Mesodermal cell (in vitro differentiated cells): ENCODE data around the gene LRIG3.
"Not testable (repeated sequence)": the region's sequence is repeated elsewhere in the genome, so short reads cannot be mapped to it uniquely, and the experiment has no call there.

Experiments used
- H3K27ac ChIP-seq: 2 replicates; pipeline ENCODE4 v1.7.0; 2013; ENCODE audit warnings: mild to moderate bottlenecking, low read depth, low read length, moderate library complexity; ENCODE audit not compliant: severe bottlenecking
- H3K36me3 ChIP-seq: 2 replicates; pipeline ENCODE4 v1.7.1; 2013; ENCODE audit warnings: mild to moderate bottlenecking, low read length, moderate library complexity; ENCODE audit not compliant: control insufficient read depth, insufficient read depth
- H3K4me1 ChIP-seq: one replicate; pipeline ENCODE4 v1.7.1; 2013; ENCODE audit warnings: mild to moderate bottlenecking, low read length; ENCODE audit not compliant: insufficient read depth, control insufficient read depth, poor library complexity, severe bottlenecking
- H3K4me3 ChIP-seq: 2 replicates; pipeline ENCODE4 v1.7.0; 2013; ENCODE audit warnings: low read length, control low read depth, mild to moderate bottlenecking; ENCODE audit not compliant: insufficient read depth, poor library complexity, severe bottlenecking; ENCODE audit errors: extremely low read depth
- H3K9me3 ChIP-seq: 2 replicates; pipeline ENCODE4 v1.7.1; 2013; ENCODE audit warnings: mild to moderate bottlenecking, low read length, moderate library complexity; ENCODE audit not compliant: control insufficient read depth
- WGBS, 2 experiments: methylation state at CpG; one replicate each; pipeline ENCODE4 v1.1.5; 2013; ENCODE audit warnings: missing lambda C conversion rate in 2 of 2; ENCODE audit not compliant: insufficient coverage in 2 of 2; 5-methylcytosine and 5-hydroxymethylcytosine counted together

LRIG3 gene

DNA sequence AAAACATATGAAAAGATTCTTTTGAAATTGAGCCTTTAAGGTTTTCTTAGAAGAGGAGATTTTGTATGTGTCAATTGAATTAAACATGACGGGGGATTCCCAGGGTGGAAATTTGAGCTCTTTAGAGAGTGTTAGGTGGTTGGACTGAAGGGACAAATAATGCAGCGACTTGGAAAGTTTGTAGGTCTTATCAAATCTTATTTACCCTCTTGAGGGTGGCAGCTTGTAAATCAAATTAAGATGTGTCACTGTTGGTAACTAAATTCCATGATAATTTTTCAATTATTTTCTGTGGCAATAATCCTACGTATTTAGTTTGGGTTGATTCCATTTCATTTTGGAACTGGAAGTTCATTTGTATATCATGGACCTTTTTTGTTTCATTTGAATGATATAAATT, 33.7 kb upstream of the LRIG3 start:
- Histone ChIP-seq H3K4me3 (no peak overlapping the region), H3K4me1 (no peaks in the 10 kb centered on the region), H3K9me3 (no peaks in the 10 kb centered on the region), H3K27ac (no peak overlapping the region), H3K36me3 (no peaks in the 10 kb centered on the region)
- 78 to 100% methylated on average over 1 of the region's 3 CpGs for WGBS, 2 experiments

DNA sequence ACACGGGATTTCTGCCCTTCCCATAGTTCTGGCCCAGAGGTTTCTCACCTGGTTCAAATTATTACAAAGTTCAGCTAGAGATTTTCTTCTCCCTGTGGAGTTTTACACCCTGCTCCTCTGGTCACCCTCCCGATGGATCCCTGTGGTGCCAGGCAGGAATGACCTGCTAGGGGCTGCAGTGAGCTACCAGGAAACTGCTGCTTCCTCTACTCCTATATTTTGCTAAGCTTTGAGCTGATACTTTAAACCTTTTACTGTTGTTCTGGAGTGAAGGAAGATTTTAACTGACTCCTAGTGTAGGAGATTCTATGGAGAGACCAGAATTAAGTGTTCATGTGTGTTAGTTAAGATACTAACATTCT, 30.4 kb upstream of the LRIG3 start:
- no peaks in the 10 kb centered on the region for H3K4me1 ChIP-seq
- H3K4me3 ChIP-seq = no peak overlapping the region
- H3K27ac ChIP-seq = no peak overlapping the region
- no peaks in the 10 kb centered on the region for H3K9me3 ChIP-seq
- WGBS, 2 experiments = 75 to 100% methylated on average over 1 of the region's 2 CpGs
- H3K36me3 ChIP-seq = no peaks in the 10 kb centered on the region

DNA sequence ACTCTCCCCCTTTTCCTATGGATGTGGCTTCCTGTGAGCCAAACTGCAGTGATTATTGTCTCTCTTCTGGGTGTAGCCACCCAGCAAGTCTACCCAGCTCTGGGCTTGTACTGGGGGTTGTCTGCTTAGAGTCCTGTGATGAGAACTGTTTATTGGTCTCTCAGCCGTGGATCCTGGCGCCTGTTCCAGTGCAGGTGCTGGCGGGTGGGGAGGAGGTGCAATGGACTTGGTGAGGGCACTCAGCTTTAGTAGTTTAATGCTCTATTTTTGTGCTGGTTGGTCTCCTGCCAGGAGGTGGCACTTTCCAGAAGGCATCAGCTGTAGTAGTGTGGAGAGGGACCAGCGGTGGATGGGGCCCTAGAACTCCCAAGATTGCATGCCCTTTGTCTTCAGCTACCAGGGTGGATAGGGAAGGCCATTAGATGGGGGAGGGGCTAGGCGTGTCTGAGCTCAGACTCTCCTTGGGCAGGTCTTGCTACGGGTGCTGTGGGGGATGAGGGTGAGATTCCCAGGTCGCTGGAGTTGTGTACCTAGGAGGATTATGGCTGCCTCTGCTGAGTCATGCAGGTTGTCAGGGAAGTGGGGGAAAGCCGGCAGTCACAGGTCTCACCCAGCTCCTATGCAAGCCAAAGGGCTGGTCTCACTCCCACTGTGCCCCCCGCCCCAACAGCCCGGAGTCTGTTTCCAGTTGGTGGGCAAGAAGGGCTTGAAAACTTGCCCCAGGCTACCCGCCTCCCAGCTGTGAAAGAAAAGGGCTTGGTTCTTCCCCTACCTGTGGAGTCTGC, 29.8 kb upstream of the LRIG3 start:
- not testable (repeated sequence) for H3K9me3 ChIP-seq, H3K27ac ChIP-seq, H3K4me3 ChIP-seq, H3K4me1 ChIP-seq, H3K36me3 ChIP-seq
- WGBS, 2 experiments = 74 to 76% methylated on average over 8 to 9 of the region's 11 CpGs

DNA sequence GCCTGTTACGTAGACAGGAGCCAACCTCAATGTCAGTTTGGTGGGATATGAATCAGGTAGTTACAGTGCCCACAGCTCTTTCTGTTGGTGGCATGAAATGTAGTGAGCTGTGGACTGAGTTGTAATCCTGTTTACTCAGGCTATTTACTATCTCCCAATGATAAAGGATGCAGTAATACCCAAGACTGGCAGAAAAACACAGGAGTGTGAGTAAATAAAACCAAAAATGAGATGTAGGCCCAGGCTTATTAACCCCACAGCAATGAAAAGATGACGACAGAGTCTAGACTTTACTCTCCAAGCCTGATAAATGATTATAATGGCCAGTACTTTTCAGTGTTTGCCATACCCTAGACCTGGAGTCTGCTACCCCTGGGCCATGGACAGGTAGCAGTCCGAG, 22.8 kb upstream of the LRIG3 start:
- Histone ChIP-seq H3K9me3 (no peaks in the 10 kb centered on the region), H3K36me3 (no peaks in the 10 kb centered on the region), H3K4me3 (no peak overlapping the region), H3K27ac (no peak overlapping the region), H3K4me1 (no peaks in the 10 kb centered on the region)
- 100% methylated on average over 2 of the region's 3 CpGs for WGBS, 2 experiments

DNA sequence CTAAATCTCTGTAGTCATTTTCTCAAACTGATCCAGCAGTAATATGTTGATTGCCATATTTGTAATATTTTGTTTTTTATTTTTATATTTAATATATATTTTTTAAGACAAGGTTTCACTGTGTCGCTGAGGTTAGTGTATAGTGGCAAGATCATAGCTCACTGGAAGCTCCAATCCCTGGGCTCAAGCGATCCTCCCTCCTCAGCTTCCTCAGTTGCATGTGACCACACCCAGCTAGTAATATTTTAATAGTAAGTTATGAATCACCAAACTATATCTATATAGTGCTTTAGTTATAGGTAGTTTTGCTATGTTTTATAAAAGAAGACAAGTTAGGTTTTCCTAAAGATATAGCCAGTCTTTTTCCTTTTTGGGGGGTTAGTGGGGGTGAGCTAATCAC, 22.0 kb upstream of the LRIG3 start:
- no peaks in the 10 kb centered on the region for H3K9me3 ChIP-seq
- H3K27ac ChIP-seq = no peak overlapping the region
- H3K4me1 ChIP-seq = no peaks in the 10 kb centered on the region
- no peak overlapping the region for H3K4me3 ChIP-seq
- no peaks in the 10 kb centered on the region for H3K36me3 ChIP-seq
- no CpG with 5 or more reads among the region's 2 CpGs for WGBS, 2 experiments

DNA sequence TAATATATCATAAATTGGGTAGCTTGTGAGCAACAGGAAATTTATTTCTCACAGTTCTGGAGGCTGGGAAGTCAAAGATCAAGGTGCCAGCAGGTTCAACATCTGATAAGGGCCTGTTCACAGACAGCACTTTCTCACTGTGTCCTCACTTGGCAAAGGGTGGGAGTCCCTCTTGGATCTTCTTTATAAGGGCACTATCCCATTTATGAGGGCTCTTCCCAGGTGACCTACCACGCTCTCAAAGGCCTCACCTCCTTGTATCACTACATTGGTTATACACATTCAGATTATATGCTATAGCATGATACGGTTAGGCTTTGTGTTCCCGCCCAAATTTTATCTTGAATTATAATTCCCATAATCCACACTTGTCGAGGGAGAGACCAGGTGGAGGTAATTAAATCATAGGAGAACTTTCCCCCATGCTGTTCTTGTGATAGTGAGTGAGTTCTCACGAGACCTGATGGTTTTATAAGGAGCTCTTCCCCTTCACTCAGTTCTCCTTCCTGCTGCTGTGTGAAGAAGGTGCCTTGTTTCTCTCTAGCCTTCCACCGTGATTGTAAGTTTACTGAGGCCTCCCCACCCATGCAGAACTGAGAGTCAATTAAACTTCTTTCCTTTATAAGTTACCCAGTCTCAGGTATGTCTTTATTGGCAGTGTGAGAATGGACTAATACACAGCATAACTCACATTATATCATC, 19.2 kb upstream of the LRIG3 start:
- Histone ChIP-seq H3K9me3 (no peaks in the 10 kb centered on the region), H3K4me3 (no peak overlapping the region), H3K36me3 (no peaks in the 10 kb centered on the region), H3K4me1 (no peaks in the 10 kb centered on the region), H3K27ac (no peak overlapping the region)
- WGBS, 2 experiments = no CpG with 5 or more reads among the region's 6 CpGs

DNA sequence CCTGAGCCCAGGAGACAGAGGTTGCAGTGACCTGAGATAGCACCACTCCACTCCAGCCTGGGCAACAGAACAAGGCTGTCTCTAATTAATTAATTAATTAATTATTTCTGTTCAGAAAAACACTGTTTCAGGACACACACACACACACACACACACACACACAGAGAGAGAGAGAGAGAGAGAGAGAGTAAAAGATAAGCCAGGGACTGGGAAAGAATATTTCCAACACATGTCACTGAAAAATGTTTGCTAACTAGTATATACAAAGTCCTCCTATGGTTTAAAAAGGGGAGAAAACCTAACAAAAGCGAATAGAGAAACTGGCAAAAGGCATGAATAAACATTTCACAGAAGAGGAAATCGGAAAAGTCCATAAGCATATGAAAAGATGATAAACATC, 18.1 kb upstream of the LRIG3 start:
- Histone ChIP-seq H3K36me3 (no peaks in the 10 kb centered on the region), H3K4me1 (no peaks in the 10 kb centered on the region), H3K27ac (no peak overlapping the region), H3K9me3 (no peaks in the 10 kb centered on the region), H3K4me3 (no peak overlapping the region)
- WGBS, 2 experiments = no CpG with 5 or more reads among the region's 2 CpGs

DNA sequence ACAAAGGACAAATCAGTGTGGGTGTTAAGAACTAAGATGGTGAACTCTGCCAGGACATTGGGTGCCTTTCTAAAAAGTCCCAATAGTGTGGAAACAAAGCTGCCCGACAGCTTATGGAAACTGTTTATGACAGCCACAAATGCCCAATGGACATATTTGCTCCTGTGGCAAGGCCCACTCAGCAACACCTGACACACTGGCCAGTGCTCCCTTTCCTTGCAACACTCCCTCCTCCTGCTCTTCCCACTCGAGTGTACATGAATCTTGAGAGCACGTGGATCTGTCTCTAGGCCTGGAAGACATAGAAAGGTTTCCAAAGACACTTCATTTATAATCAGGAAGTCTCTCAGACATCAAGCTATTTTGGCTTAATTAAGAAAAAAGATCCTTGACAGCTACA, 14.2 kb upstream of the LRIG3 start:
- Histone ChIP-seq H3K4me3 (no peak overlapping the region), H3K36me3 (no peaks in the 10 kb centered on the region), H3K27ac (no peak overlapping the region), H3K4me1 (no peaks in the 10 kb centered on the region), H3K9me3 (no peaks in the 10 kb centered on the region)
- 91 to 92% methylated on average over 2 of the region's 3 CpGs for WGBS, 2 experiments

DNA sequence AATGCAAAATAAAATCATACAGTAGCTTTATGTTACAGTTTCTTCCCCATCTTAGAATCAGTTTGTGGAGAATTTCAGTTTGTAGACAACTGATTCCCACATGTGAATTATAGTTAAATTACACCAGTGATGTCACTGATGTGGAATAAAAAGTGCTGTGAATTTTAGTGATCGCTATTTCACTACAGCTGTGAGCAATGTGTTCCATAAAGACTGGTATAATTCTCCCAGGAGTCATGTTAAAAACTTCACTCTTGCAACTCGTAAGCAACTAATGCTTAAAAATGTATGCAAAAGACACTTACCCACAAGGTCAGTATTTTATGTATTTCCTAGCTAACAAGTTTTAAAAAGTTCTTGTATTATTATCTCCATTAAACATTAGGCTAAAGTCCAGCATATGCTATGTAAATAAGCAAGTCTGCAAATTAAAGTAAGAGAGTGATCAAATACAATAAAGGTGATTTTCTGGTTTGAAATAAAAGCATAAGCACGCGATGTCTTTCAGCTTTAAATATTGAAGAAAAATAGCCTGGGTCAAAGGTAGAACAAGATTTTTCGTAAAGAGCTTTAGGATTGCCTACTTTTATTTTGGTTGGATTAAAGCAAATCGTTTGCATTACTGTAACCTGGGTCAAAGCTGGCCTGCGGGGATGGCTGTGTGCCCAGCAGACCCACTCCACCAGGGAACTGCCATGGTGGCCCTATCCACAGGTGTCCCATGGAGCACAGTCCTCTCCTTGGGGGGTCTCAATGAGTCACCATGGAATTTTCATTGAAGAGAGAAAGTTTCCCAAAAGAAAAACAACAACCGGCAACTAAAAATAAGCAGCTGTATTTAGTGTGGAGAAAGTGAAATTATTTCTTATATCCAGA, 12.7 kb upstream of the LRIG3 start:
- Histone ChIP-seq H3K4me3 (no peak overlapping the region), H3K36me3 (no peaks in the 10 kb centered on the region)

DNA sequence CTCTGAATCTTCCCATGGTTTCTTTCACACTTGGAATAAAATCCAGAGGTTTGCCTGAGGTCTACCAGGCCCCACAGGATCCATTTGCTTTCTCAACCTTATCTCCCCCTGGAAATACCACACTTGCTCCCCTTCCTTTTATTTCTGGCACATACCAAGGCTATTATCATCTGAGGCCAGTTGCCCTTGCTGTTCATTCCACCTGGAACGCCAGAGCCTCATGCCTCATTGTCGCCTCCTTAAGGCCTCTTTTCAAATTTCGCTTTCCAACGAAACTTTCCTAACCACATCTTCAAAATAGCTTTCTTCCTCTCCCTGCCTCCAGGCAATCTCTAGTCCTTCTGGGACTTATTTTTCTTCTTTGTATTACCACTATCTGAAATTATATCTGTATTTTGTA, 11.2 kb upstream of the LRIG3 start:
- 84 to 93% methylated on average over 4 of the region's 4 CpGs for WGBS, 2 experiments
- Histone ChIP-seq H3K9me3 (no peaks in the 10 kb centered on the region), H3K4me3 (no peak overlapping the region), H3K36me3 (no peaks in the 10 kb centered on the region), H3K4me1 (no peaks in the 10 kb centered on the region), H3K27ac (no peak overlapping the region)

More for the DNA sequence above, 12.7 kb upstream of the LRIG3 start:
- H3K27ac ChIP-seq = no peak overlapping the region
- WGBS, 2 experiments = 76 to 84% methylated on average over 5 of the region's 8 CpGs
- H3K9me3 ChIP-seq = no peaks in the 10 kb centered on the region
- no peaks in the 10 kb centered on the region for H3K4me1 ChIP-seq
